GM19239 (cell line): ENCODE results near the gene LRRC8A.
A peak's percentile ranks its signal among the peaks of the same experiment; 100 is the strongest.
"Not testable (repeated sequence)": the region's sequence is repeated elsewhere in the genome, so short reads cannot be mapped to it uniquely, and the experiment has no call there.

ENCODE experiments used
- DNase-seq: peaks from one replicate; pipeline ENCODE4 v3.0.0; 2011; ENCODE audit warnings: low spot score; ENCODE audit not compliant: insufficient read length
- FAIRE-seq: peaks from 2 replicates; lab custom pipeline; 2011; peaks lifted over from hg19 to GRCh38; lab: Jason Lieb, UNC

Gene LRRC8A

GRCh38 chr9:128862401-128862851, 19.5 kb upstream of the LRRC8A start:
- FAIRE-seq = no peak
- DNase-seq = no peak

GRCh38 chr9:128863647-128864046, 18.3 kb upstream of the LRRC8A start:
- FAIRE-seq (no peak), DNase-seq (peak; percentile 78)

GRCh38 chr9:128870128-128870940, 11.6 kb upstream of the LRRC8A start:
- FAIRE-seq (no peak), DNase-seq (no peak)

- not testable (repeated sequence) for FAIRE-seq, DNase-seq
Observed at GRCh38 chr9:128870941-128871265, 11.0 kb upstream of the LRRC8A start.

- no peak for DNase-seq
- FAIRE-seq = no peak
Observed at GRCh38 chr9:128877852-128878251, 4.1 kb upstream of the LRRC8A start.

- FAIRE-seq = peak; percentile 18
- DNase-seq = no peak
Observed at GRCh38 chr9:128882677-128883603, 1.0 kb downstream of the LRRC8A start.

GRCh38 chr9:128884164-128884563, 2.2 kb downstream of the LRRC8A start:
- no peak for DNase-seq
- no peak for FAIRE-seq

GRCh38 chr9:128885376-128885775, 3.4 kb downstream of the LRRC8A start:
- FAIRE-seq = no peak
- no peak for DNase-seq

GRCh38 chr9:128885798-128886197, 3.9 kb downstream of the LRRC8A start:
- DNase-seq (no peak), FAIRE-seq (no peak)

GRCh38 chr9:128886211-128886891, 4.4 kb downstream of the LRRC8A start:
- FAIRE-seq (no peak), DNase-seq (no peak)

- FAIRE-seq = no peak
- DNase-seq = no peak
Observed at GRCh38 chr9:128887049-128887448, 5.1 kb downstream of the LRRC8A start.

- DNase-seq = no peak
- FAIRE-seq = no peak
Observed at GRCh38 chr9:128887914-128888350, 6.0 kb downstream of the LRRC8A start.

GRCh38 chr9:128891321-128892220, 9.6 kb downstream of the LRRC8A start:
- FAIRE-seq (no peak), DNase-seq (no peak)

GRCh38 chr9:128892221-128892921, 10.4 kb downstream of the LRRC8A start:
- FAIRE-seq = no peak

GRCh38 chr9:128893354-128893753, 11.4 kb downstream of the LRRC8A start:
- DNase-seq (no peak), FAIRE-seq (no peak)

More at GRCh38 chr9:128892221-128892921, 10.4 kb downstream of the LRRC8A start:
- DNase-seq = no peak

GRCh38 chr9:128894764-128895163, 12.8 kb downstream of the LRRC8A start:
- FAIRE-seq = no peak
- DNase-seq = no peak

GRCh38 chr9:128895556-128895955, 13.6 kb downstream of the LRRC8A start:
- FAIRE-seq (no peak), DNase-seq (no peak)

GRCh38 chr9:128898382-128898781, 16.4 kb downstream of the LRRC8A start:
- no peak for FAIRE-seq
- no peak for DNase-seq
